HL-60 (cell line): ENCODE measurements around the gene TRIO.

Source experiments
- POLR2AphosphoS5 ChIP-seq: IDR thresholded peaks from 2 replicates; pipeline ENCODE4 v1.6.1; 2012; ENCODE audit warnings: low read depth
- TF ChIP-seq, protein P1 (sequence below): IDR thresholded peaks from one replicate; pipeline ENCODE4 v1.5.1; 2011; ENCODE audit warnings: low read length, control low read depth, inconsistent platforms; ENCODE audit not compliant: insufficient read depth

DNA sequence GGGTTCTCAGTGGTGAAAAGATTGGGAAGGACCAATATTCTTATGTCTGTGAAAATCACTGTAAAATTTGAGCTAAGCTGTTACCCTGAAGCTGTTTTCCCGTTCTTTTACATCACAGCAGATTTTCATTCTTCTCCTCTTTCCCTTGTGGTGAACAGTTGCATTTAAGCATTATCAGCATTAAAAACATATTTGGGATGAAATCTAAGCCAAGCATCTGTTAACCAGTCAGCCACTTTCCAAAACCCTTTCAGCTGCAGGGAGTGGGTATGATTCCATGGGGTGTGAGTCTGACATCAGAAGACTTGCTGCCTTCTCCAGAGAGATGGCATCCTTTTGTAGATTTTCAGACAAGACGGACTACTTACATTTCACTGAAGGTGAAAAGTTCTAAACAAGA, 97.2 kb downstream of the TRIO start:
- TF ChIP-seq POLR2AphosphoS5 = no peak
- TF ChIP-seq, protein P1, sequence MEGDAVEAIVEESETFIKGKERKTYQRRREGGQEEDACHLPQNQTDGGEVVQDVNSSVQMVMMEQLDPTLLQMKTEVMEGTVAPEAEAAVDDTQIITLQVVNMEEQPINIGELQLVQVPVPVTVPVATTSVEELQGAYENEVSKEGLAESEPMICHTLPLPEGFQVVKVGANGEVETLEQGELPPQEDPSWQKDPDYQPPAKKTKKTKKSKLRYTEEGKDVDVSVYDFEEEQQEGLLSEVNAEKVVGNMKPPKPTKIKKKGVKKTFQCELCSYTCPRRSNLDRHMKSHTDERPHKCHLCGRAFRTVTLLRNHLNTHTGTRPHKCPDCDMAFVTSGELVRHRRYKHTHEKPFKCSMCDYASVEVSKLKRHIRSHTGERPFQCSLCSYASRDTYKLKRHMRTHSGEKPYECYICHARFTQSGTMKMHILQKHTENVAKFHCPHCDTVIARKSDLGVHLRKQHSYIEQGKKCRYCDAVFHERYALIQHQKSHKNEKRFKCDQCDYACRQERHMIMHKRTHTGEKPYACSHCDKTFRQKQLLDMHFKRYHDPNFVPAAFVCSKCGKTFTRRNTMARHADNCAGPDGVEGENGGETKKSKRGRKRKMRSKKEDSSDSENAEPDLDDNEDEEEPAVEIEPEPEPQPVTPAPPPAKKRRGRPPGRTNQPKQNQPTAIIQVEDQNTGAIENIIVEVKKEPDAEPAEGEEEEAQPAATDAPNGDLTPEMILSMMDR = no peak
